Epidermal melanocyte (primary cell): Measurements from ENCODE around the gene TLE4.
A peak's percentile ranks its signal among the peaks of the same experiment; 100 is the strongest.
"Not testable (repeated sequence)": the region's sequence is repeated elsewhere in the genome, so short reads cannot be mapped to it uniquely, and the experiment has no call there.

Experiments
- DNase-seq: peaks from one replicate; pipeline ENCODE4 v3.0.0; 2011; ENCODE audit warnings: low spot score; ENCODE audit not compliant: insufficient read length

TLE4 gene

GRCh38 chr9:79603222-79603920 lies 31.6 kb downstream of the TLE4 start:
- DNase-seq = no peak

- no peak for DNase-seq
These were observed 32.4 kb downstream of the TLE4 start for GRCh38 chr9:79604149-79604548.

GRCh38 chr9:79604921-79605562 lies 33.3 kb downstream of the TLE4 start:
- no peak for DNase-seq

GRCh38 chr9:79606529-79606928 lies 34.8 kb downstream of the TLE4 start:
- not testable (repeated sequence) for DNase-seq

GRCh38 chr9:79609468-79610018 lies 37.8 kb downstream of the TLE4 start:
- DNase-seq = no peak

- DNase-seq = no peak
These were observed 38.4 kb downstream of the TLE4 start for GRCh38 chr9:79610019-79610631.

- DNase-seq = peak; percentile 24
These were observed 39.2 kb downstream of the TLE4 start for GRCh38 chr9:79610791-79611614.

- no peak for DNase-seq
These were observed 41.4 kb downstream of the TLE4 start for GRCh38 chr9:79613145-79613544.

- no peak for DNase-seq
These were observed 43.3 kb downstream of the TLE4 start for GRCh38 chr9:79615038-79615437.

- DNase-seq = no peak
These were observed 44.2 kb downstream of the TLE4 start for GRCh38 chr9:79616013-79616412.

- DNase-seq = no peak
These were observed 45.2 kb downstream of the TLE4 start for GRCh38 chr9:79616971-79617370.

- no peak for DNase-seq
These were observed 45.6 kb downstream of the TLE4 start for GRCh38 chr9:79617395-79617794.

- DNase-seq = no peak
These were observed 48.2 kb downstream of the TLE4 start for GRCh38 chr9:79619930-79620329.

GRCh38 chr9:79621916-79622575 lies 50.3 kb downstream of the TLE4 start:
- DNase-seq = no peak

- no peak for DNase-seq
These were observed 52.3 kb downstream of the TLE4 start for GRCh38 chr9:79623799-79624721.

- DNase-seq = no peak
These were observed 58.0 kb downstream of the TLE4 start for GRCh38 chr9:79629721-79630120.

GRCh38 chr9:79630521-79631403 lies 59.0 kb downstream of the TLE4 start:
- DNase-seq = no peak

- DNase-seq = no peak
These were observed 60.3 kb downstream of the TLE4 start for GRCh38 chr9:79632060-79632459.

- DNase-seq = no peak
These were observed 60.9 kb downstream of the TLE4 start for GRCh38 chr9:79632705-79633104.
